Kidney (tissue), 14 donors: ENCODE measurements around the gene CCDC85C. TPM values are rescaled to one million over a fixed set of nuclear protein-coding genes. Genes with fewer than 3 reads are reported as not detected.

Source experiments
- DNase-seq, 5 donors: peaks; one replicate each; pipeline ENCODE4 v3.0.0-alpha.2; 2013 to 2020
- FAIRE-seq: peaks from 2 replicates; lab custom pipeline; 2012; peaks lifted over from hg19 to GRCh38; lab: Jason Lieb, UNC
- H3K27ac ChIP-seq, 2 donors: one replicate each; pipeline ENCODE4 v1.7.0; 2013; ENCODE audit warnings: low read depth in 2 of 2, low read length in 2 of 2, inconsistent platforms in 1 of 2
- H3K27me3 ChIP-seq: one replicate; pipeline ENCODE4 v1.7.1; 2013; ENCODE audit warnings: low read length, inconsistent platforms; ENCODE audit not compliant: control insufficient read depth, insufficient read depth
- H3K36me3 ChIP-seq, 3 donors: one replicate each; pipeline versions ENCODE4 v1.7.0 to v1.7.1; 2013; ENCODE audit warnings: low read length in 3 of 3, control low read depth in 1 of 3, inconsistent platforms in 1 of 3; ENCODE audit not compliant: insufficient read depth in 3 of 3, control insufficient read depth in 2 of 3
- H3K4me1 ChIP-seq, 3 donors: one replicate each; pipeline versions ENCODE4 v1.7.0 to v1.7.1; 2013; ENCODE audit warnings: low read length in 3 of 3, inconsistent platforms in 1 of 3, low read depth in 1 of 3; ENCODE audit not compliant: control insufficient read depth in 2 of 3, insufficient read depth in 2 of 3
- H3K4me3 ChIP-seq, 3 donors: one replicate each; pipeline versions ENCODE4 v1.7.0 to v1.8.1; 2013; ENCODE audit warnings: low read length in 3 of 3, control low read depth in 1 of 3, inconsistent platforms in 1 of 3
- H3K9ac ChIP-seq, 3 donors: one replicate each; pipeline versions ENCODE4 v1.7.0 to v1.7.1; 2013; ENCODE audit warnings: low read length in 3 of 3, control low read depth in 1 of 3, inconsistent platforms in 1 of 3
- H3K9me3 ChIP-seq, 3 donors: one replicate each; pipeline versions ENCODE4 v1.7.0 to v1.7.1; 2013; ENCODE audit warnings: low read length in 3 of 3, control low read depth in 1 of 3, inconsistent platforms in 1 of 3; ENCODE audit not compliant: control insufficient read depth in 2 of 3, insufficient read depth in 1 of 3
- intact Hi-C: fragments of 100-400 bp; cut with DNase I; formaldehyde crosslinking; loops from one replicate; pipeline ENCODE4 v1.11.1; 2022
- polyA plus RNA-seq: library from polyadenylated mRNA; stranded (reverse); fragments of 350-450 nt; fragmentation: Illumina TruSeq; extraction: RNeasy Lipid Tissue Mini Kit (QIAGEN cat#74804); gene quantifications from one replicate; pipeline ENCODE4 v1.2.3, GENCODE V29; 2014; ENCODE audit warnings: low read depth, low replicate concordance; ENCODE audit not compliant: insufficient read depth
- total RNA-seq: library from RNA; stranded (reverse); fragmentation: NEBNext Ultra II Directional; extraction: Animal tissue kit (Norgen Biotek cat#: 25700); gene quantifications from one replicate; pipeline ENCODE4 v1.2.1, GENCODE V29; 2021
- TF ChIP-seq, protein P1 (sequence below): IDR thresholded peaks from 3 replicates; pipeline ENCODE4 v1.5.1; 2012; ENCODE audit warnings: mild to moderate bottlenecking, moderate library complexity, borderline replicate concordance; ENCODE audit not compliant: insufficient read depth; ENCODE audit errors: extremely low read depth
- donor health status: control.
- donor health status: control.
- donor health status: control.
- donor health status: control.
- donor health status: control.
- donor health status: DM: yes; HTN: yes; CAD: no.
- donor health status: Normal renal cell carcinoma (clear cell type).

CCDC85C gene
- total and polyA plus RNA-seq, 2 donors from 2014 or later: 14.7 to 21.4 TPM

DNA sequence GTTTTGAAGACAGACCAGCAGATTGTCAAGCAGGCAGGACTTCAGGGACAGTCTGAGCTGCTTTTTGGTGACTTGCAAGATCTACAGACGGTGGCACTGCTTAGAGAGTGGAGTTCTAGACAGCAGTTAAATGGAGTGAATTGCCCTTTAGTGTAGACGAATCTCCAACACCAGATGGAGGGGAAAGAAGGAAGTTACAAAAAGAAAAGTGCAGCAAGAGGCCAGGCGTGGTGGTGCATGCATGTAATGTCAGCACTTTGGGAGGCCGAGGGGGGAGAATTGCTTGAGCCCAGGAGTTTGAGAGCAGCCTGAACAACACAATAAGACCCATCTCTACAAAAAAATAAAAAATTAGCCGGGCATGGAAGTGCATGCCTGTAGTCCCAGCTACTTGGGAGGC lies 32.5 kb upstream of the CCDC85C start:
- intact Hi-C loops: no loop called here
- Histone ChIP-seq H3K36me3 (no peaks in the 10 kb centered on the region), H3K4me1 (no peaks in the 10 kb centered on the region), H3K4me3 (no peak overlapping the region), H3K27me3 (no peaks in the 10 kb centered on the region), H3K9ac (no peak overlapping the region), H3K9me3 (no peaks in the 10 kb centered on the region), H3K27ac (no peak overlapping the region)
- DNase-seq (no peak), FAIRE-seq (no peak)
- TF ChIP-seq, protein P1, sequence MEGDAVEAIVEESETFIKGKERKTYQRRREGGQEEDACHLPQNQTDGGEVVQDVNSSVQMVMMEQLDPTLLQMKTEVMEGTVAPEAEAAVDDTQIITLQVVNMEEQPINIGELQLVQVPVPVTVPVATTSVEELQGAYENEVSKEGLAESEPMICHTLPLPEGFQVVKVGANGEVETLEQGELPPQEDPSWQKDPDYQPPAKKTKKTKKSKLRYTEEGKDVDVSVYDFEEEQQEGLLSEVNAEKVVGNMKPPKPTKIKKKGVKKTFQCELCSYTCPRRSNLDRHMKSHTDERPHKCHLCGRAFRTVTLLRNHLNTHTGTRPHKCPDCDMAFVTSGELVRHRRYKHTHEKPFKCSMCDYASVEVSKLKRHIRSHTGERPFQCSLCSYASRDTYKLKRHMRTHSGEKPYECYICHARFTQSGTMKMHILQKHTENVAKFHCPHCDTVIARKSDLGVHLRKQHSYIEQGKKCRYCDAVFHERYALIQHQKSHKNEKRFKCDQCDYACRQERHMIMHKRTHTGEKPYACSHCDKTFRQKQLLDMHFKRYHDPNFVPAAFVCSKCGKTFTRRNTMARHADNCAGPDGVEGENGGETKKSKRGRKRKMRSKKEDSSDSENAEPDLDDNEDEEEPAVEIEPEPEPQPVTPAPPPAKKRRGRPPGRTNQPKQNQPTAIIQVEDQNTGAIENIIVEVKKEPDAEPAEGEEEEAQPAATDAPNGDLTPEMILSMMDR: no peak

DNA sequence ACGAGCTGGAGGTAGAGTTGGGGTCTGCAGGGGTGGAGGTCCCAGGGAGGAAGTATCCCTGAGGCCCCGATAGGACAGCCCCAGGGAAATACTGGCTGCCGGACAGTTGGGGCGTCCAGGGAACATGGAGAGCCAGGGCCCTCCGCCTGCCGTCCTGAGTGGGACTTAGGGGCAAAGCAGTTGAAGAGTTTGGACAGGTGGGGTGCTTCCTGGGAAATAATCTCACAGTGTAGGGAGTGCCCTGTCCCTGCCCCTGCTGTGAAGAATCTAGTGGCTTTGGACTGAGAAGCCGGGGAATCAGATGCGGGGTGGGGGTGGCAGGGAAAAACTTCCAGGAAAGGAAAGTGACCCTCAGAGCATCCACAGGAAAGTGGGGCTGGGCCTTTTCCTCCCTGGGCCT lies 31.1 kb upstream of the CCDC85C start:
- Histone ChIP-seq H3K9me3 (no peaks in the 10 kb centered on the region), H3K4me3 (no peak overlapping the region), H3K27ac (no peak overlapping the region), H3K36me3 (no peaks in the 10 kb centered on the region), H3K27me3 (no peaks in the 10 kb centered on the region), H3K9ac (no peak overlapping the region), H3K4me1 (no peaks in the 10 kb centered on the region)
- FAIRE-seq: no peak
- no peak for DNase-seq
- TF ChIP-seq, protein P1: no peak
- intact Hi-C loops: no loop called here

DNA sequence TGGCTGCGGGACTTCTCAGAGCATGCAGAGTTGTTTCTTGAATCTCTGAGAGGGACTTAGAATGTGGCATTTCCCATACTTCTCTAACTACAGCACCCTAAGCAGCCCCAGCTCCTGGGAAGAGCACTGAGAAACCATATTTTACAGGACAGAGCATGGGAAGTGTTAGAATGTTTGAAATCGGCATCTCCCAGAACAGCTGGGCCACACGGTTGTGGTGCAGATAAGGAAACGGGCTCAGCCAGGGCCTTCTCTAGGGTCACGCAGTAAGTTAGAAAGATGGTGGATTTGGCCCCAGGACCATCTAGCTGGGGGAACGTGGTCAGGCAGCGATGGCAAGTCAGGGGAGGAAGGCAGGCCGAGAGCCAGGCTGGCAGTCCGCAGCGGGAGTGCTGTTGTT lies 30.4 kb upstream of the CCDC85C start:
- DNase-seq: no peak
- Histone ChIP-seq H3K9ac (no peak overlapping the region), H3K27ac (no peak overlapping the region), H3K27me3 (no peaks in the 10 kb centered on the region), H3K9me3 (no peaks in the 10 kb centered on the region), H3K4me1 (no peaks in the 10 kb centered on the region), H3K36me3 (no peaks in the 10 kb centered on the region), H3K4me3 (no peak overlapping the region)
- FAIRE-seq: no peak
- intact Hi-C loops: no loop called here
- TF ChIP-seq, protein P1: no peak

DNA sequence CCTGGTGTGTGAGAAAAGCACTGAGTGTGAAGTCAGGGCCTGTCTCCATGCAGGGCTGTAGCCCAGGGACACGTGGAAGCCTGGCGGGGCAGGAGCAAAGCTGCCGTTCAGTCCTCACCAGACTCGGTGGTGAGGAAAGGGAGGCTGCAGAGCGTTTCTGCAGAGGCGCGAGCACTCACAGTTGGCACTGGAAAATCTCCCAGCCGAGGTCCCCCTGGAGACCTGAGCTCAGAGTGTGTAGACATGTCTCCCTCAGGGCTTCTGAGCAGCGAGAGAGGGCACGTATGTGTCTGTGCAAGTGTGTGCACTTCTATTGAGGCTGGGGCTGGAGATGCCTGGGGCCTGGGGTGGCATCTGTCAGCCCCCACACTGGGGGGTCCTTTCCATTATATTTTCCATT lies 29.9 kb upstream of the CCDC85C start:
- no peak for FAIRE-seq
- no peak overlapping the region for H3K9ac ChIP-seq
- H3K4me3 ChIP-seq: no peak overlapping the region
- intact Hi-C loops: no loop called here
- no peaks in the 10 kb centered on the region for H3K27me3 ChIP-seq
- no peak overlapping the region for H3K27ac ChIP-seq
- TF ChIP-seq, protein P1: no peak
- H3K9me3 ChIP-seq: no peaks in the 10 kb centered on the region
- H3K4me1 ChIP-seq: no peaks in the 10 kb centered on the region
- no peak for DNase-seq
- no peaks in the 10 kb centered on the region for H3K36me3 ChIP-seq
